Fibroblast of skin of right biceps (primary cell): ENCODE results near the gene ITM2C.

Experiments used
- DNase-seq: peaks from one replicate; pipeline ENCODE4 v3.0.0-alpha.2; 2013

ITM2C gene

GRCh38 chr2:230852113-230852512 is 12.6 kb upstream of the ITM2C start:
- no peak for DNase-seq

- DNase-seq = no peak
Measured at GRCh38 chr2:230861552-230862255, 3.0 kb upstream of the ITM2C start.

- DNase-seq = no peak
Measured at GRCh38 chr2:230862292-230862691, 2.5 kb upstream of the ITM2C start.

- no peak for DNase-seq
Measured at GRCh38 chr2:230863031-230863430, 1.7 kb upstream of the ITM2C start.

GRCh38 chr2:230863442-230864121 is 1.2 kb upstream of the ITM2C start:
- no peak for DNase-seq

DNA sequence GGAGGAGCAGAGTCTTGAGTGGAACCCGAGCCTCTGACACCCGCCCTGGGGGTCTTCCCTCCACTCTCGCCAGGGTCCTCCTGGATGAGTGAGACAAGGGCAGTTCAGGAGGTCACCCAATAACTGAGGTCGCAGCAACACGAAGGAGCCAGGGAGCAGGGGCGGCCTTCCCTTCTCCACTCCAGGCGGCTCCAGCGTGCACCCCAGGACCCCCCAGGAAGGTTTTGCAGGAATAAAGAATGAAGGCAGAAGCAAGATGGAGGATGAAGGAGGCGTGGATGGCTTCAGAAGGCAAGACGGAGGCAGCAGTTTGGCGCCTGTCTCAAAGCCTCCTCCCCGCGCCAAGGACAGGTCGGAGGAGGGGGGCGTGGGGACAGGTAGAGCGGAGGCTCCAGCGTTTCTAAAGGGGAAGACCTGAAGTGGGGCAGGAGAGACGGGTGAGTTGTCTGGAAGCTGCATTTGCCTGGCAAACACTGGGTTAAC is 579 bp upstream of the ITM2C start:
- DNase-seq = no peak

- peak; percentile 41 for DNase-seq
Measured at GRCh38 chr2:230865307-230865765, 594 bp downstream of the ITM2C start.

DNA sequence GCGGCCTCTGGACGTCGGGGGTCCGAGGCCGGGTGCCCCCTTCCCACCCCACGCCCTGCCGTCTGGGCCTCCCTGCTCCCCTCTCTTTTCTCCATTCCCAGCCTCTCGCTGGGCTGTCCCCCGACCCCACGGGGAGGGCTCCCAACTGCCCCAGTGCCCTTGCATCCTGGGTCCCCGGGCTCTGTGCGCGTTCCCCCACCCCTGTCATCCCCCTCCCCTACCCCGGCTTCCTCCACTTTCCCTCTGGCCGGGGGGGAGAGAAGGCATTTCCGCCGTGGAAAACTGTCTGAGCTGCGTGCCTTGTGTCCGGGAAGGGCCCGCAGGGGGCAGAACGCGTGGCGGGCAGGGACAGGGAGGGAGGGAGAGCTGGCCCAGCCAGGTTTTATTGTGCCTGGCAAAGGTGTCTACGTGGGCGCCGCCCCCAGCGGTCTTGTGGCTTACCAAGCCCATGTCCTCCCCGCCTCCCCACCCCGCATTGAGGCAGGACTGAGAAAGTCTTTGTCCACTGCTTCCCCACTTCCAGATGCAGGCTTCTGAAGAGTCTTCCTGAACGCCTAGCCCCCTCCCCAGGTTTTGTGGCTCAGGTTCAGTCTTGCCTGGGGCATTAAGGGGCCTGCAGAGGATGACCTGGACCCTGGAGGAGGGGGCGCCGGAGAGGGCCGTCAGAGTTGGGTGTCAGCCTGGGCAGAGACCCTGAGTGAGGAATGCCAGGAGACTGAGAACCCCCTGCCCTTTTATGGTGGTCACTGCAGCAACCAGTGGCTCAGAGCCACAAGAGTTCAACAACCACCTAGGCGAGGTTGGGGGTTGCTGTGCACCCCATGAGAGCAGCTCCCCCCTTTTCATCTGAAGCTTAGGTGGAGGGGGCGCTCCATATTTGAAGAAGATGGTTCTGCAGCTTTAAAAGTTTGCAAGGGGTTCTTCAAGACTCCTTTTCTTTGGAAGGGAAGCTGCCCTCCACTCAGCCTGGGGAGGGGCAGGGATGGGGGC is 1.3 kb downstream of the ITM2C start:
- peak; percentile 45 for DNase-seq

DNA sequence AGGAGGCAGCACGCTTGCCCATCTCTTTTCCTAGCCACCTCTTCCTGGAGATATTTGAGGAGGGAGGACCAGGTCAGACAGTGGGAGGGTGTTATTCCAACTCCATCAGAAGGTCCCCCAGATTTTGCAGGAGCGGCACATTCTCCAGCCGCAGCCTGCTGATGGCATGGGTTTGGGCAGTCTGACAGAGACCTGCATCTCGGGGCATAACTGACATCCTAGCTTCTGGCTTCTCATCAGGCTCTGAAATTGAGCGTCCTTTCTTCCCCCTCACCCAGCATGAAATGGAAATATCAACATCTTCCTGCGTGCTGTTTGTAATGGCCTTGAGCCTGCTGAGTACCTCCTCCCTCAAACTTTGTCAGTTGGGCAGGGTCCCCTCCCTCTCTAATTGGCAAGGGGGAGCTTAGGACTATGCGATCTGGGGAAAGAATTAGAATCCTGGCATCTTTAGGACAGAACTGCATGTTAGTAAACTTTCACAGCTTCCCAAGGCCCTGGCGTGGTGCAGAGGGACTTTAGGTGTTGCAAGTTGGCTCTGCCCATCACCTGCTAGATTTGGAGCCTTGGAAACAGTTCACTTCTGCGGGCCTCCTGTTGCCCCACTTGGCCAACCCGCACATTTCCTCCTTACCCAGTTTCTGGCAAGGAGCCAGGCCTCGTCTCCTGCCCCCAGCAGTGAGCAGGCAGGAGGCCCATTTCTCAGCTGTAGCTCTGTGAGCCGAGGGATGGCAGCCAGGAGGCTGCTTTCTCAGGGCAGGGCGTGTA is 2.2 kb downstream of the ITM2C start:
- DNase-seq = peak; percentile 52

GRCh38 chr2:230868161-230868946 is 3.6 kb downstream of the ITM2C start:
- DNase-seq = peak; percentile 30

GRCh38 chr2:230868947-230869913 is 4.5 kb downstream of the ITM2C start:
- no peak for DNase-seq

DNA sequence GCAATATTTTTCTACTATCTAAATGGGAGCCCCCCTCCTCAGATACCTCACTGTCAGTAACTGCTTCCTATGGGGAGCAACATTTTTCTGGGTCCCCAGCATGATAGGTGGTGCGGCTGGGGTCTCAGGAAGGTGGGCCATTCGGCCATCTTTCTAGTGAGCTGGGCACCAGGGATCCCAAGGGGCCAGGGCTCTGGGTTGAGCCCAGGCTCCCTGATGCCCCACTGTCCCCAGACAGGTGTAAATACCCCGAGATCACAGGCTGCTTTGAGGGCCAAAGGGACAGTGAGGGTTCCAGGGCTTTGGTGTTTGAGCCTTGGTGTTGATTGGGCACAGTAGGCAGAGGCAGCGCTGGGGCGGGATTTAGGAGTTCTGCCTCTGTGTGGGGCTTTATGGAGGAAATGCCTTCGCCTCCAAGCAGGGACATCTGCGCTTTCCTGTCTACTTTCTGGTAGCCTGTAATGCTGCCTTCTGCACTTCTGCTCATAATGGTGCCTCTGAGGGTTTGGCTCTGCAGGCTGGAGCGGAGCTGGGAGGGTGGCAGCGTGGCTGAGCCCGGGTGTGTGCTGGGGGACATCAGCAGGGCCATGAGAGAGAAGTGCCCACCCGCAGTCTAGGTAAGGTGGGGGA is 5.3 kb downstream of the ITM2C start:
- DNase-seq = no peak

GRCh38 chr2:230870544-230871360 is 6.0 kb downstream of the ITM2C start:
- no peak for DNase-seq

GRCh38 chr2:230871361-230872150 is 6.8 kb downstream of the ITM2C start:
- DNase-seq = no peak

GRCh38 chr2:230872151-230872967 is 7.6 kb downstream of the ITM2C start:
- no peak for DNase-seq

DNA sequence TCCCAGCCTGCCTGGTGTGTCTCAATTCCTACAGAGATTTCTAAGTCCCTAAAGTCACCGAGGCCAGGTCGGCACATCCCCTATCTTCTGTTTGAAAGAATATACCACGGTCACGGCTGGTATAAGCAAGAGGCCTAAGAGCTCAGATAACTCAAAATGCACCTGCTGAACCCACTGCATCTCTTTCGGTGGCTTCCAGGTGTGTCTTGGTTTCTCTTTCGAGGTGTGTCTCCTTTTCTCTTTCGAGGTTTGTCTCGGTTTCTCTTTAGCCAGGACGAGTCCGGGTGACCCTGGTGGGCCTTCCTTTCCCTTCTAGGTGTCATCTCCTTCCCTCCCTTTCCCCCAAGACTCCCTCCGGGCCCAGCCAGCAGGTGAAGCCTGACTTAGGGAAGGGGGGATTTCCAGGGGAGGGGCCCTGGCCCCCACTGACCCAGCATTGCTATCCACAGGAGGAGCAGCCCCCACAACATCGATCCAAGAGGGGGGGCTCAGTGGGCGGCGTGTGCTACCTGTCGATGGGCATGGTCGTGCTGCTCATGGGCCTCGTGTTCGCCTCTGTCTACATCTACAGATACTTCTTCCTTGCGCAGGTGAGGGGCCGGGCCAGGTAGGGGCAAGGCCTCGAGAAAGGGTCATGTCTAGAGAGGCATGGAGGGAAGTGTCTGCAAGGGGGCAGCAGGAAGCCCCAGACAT is 8.4 kb downstream of the ITM2C start:
- DNase-seq = no peak
